ENCODE measurements around the gene SMPD4.
"Not testable (repeated sequence)": the region's sequence is repeated elsewhere in the genome, so short reads cannot be mapped to it uniquely, and the experiment has no call there.

DNA sequence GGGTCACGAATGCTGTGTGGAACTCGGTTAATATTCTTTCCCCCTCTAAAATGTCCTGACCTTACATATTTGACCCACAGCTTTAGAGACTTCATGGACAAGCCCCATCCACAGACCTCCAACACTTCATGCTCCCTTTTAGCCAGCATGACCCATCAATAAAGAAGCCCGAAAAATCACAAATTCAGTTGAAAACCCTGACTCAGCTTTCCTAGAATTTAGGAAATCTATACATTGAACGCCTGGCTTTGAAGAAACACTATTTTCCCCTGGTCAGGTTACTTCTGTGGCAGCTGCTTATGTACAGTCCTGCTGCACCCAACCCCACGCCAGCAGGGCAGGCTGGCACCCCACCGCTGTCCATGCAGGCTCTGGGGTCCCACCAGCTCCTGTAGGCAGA lies 9.9 kb upstream of the SMPD4 start:
- not testable (repeated sequence) for TF ChIP-seq POLR2AphosphoS5 (IDR thresholded peaks at IDR 0.05; ENCODE audit: low read depth, low read length); POLR2A (IDR thresholded peaks at IDR 0.05; ENCODE audit: borderline replicate concordance, extremely low read depth, insufficient read depth, insufficient read length); EZH2phosphoT487 (IDR thresholded peaks at IDR 0.05; ENCODE audit: borderline replicate concordance); ELF1 (IDR thresholded peaks at IDR 0.05; ENCODE audit: borderline replicate concordance, low read depth); JUND (IDR thresholded peaks at IDR 0.05); SIN3A (IDR thresholded peaks at IDR 0.05; ENCODE audit: low read depth); CEBPB (IDR thresholded peaks at IDR 0.05; ENCODE audit: low read depth)
- TF ChIP-seq, protein P1, sequence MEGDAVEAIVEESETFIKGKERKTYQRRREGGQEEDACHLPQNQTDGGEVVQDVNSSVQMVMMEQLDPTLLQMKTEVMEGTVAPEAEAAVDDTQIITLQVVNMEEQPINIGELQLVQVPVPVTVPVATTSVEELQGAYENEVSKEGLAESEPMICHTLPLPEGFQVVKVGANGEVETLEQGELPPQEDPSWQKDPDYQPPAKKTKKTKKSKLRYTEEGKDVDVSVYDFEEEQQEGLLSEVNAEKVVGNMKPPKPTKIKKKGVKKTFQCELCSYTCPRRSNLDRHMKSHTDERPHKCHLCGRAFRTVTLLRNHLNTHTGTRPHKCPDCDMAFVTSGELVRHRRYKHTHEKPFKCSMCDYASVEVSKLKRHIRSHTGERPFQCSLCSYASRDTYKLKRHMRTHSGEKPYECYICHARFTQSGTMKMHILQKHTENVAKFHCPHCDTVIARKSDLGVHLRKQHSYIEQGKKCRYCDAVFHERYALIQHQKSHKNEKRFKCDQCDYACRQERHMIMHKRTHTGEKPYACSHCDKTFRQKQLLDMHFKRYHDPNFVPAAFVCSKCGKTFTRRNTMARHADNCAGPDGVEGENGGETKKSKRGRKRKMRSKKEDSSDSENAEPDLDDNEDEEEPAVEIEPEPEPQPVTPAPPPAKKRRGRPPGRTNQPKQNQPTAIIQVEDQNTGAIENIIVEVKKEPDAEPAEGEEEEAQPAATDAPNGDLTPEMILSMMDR (IDR thresholded peaks at IDR 0.05 in 2 of 3, conservative IDR thresholded peaks at IDR 0.05 in 1 of 3; ENCODE audit: borderline replicate concordance in 1 of 3, insufficient read depth in 1 of 3, low read depth in 2 of 3, low read length in 2 of 3), result not testable (repeated sequence)
- TF ChIP-seq, protein P2, sequence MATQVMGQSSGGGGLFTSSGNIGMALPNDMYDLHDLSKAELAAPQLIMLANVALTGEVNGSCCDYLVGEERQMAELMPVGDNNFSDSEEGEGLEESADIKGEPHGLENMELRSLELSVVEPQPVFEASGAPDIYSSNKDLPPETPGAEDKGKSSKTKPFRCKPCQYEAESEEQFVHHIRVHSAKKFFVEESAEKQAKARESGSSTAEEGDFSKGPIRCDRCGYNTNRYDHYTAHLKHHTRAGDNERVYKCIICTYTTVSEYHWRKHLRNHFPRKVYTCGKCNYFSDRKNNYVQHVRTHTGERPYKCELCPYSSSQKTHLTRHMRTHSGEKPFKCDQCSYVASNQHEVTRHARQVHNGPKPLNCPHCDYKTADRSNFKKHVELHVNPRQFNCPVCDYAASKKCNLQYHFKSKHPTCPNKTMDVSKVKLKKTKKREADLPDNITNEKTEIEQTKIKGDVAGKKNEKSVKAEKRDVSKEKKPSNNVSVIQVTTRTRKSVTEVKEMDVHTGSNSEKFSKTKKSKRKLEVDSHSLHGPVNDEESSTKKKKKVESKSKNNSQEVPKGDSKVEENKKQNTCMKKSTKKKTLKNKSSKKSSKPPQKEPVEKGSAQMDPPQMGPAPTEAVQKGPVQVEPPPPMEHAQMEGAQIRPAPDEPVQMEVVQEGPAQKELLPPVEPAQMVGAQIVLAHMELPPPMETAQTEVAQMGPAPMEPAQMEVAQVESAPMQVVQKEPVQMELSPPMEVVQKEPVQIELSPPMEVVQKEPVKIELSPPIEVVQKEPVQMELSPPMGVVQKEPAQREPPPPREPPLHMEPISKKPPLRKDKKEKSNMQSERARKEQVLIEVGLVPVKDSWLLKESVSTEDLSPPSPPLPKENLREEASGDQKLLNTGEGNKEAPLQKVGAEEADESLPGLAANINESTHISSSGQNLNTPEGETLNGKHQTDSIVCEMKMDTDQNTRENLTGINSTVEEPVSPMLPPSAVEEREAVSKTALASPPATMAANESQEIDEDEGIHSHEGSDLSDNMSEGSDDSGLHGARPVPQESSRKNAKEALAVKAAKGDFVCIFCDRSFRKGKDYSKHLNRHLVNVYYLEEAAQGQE (IDR thresholded peaks at IDR 0.05; ENCODE audit: low read depth), result not testable (repeated sequence)
- TF ChIP-seq, protein P3, sequence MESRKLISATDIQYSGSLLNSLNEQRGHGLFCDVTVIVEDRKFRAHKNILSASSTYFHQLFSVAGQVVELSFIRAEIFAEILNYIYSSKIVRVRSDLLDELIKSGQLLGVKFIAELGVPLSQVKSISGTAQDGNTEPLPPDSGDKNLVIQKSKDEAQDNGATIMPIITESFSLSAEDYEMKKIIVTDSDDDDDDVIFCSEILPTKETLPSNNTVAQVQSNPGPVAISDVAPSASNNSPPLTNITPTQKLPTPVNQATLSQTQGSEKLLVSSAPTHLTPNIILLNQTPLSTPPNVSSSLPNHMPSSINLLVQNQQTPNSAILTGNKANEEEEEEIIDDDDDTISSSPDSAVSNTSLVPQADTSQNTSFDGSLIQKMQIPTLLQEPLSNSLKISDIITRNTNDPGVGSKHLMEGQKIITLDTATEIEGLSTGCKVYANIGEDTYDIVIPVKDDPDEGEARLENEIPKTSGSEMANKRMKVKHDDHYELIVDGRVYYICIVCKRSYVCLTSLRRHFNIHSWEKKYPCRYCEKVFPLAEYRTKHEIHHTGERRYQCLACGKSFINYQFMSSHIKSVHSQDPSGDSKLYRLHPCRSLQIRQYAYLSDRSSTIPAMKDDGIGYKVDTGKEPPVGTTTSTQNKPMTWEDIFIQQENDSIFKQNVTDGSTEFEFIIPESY (IDR thresholded peaks at IDR 0.05; ENCODE audit: extremely low read depth, insufficient replicate concordance, low read length), result not testable (repeated sequence)
